Astrocyte (in vitro differentiated cells and primary cell): Measurements from ENCODE around the gene MBNL1.

Experiments
- CTCF ChIP-seq: IDR thresholded peaks from 2 replicates; pipeline ENCODE4 v1.5.1; 2011; ENCODE audit warnings: low read depth, mild to moderate bottlenecking, inconsistent platforms, low read length, moderate library complexity; ENCODE audit not compliant: insufficient read depth
- EZH2 ChIP-seq: IDR thresholded peaks from 2 replicates; pipeline ENCODE4 v1.6.1; 2012; ENCODE audit warnings: mild to moderate bottlenecking, low read length, inconsistent platforms; ENCODE audit not compliant: insufficient read depth

DNA sequence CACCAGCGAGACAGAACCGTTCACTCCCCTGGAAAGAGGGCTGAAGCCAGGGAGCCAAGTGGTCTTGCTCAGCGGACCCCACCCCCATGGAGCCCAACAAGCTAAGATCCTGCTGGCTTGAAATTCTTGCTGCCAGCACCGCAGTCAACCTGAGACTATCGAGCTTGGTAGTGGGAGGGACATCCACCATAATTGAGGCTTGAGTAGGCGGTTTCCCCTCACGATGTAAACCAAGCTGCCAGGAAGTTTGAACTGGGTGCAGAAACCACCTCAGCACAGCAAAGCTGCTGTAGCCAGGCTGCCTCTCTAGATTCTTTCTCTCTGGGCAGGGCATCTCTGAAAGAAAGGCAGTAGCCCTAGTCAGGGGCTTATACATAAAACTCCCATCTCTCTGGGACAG lies 151.0 kb downstream of the MBNL1 start:
- TF ChIP-seq CTCF (no peak), EZH2 (no peak)
